H1 (cell line): Measurements from ENCODE around the gene TMEM140. TPM values are rescaled to one million over a fixed set of nuclear protein-coding genes. Genes with fewer than 3 reads are reported as not detected.

Experiments used
- CTCF ChIA-PET: fragments of 300-600 bp; sonication (Branson Sonifier 250); formaldehyde crosslinking; loops from one replicate; lab custom pipeline; 2021; ENCODE audit not compliant: partially characterized antibody; lab: Charles Lee
- POLR2A ChIA-PET: fragments of 300-600 bp; sonication (Branson Sonifier 250); formaldehyde crosslinking; loops from one replicate; lab custom pipeline; 2021; ENCODE audit warnings: inconsistent platforms; ENCODE audit not compliant: partially characterized antibody; lab: Charles Lee
- DNase-seq, 2 experiments: peaks; one replicate each; pipeline versions ENCODE4 v3.0.0 to v3.0.0-alpha.2; 2010 to 2022; ENCODE audit warnings: low spot score in 2 of 2, low read depth in 1 of 2, mixed read lengths in 1 of 2
- FAIRE-seq: peaks from 2 replicates; lab custom pipeline; 2011; peaks lifted over from hg19 to GRCh38; lab: Jason Lieb, UNC
- H2AFZ ChIP-seq: 2 replicates; pipeline ENCODE4 v1.8.1; 2012; ENCODE audit warnings: low read length, inconsistent platforms
- H2AK5ac ChIP-seq: 2 replicates; pipeline ENCODE4 v1.6.1; 2013; ENCODE audit warnings: low read depth, low read length
- H2BK120ac ChIP-seq: replicated peaks from 2 replicates; pipeline ENCODE3; 2013; ENCODE audit warnings: low read depth, low read length, inconsistent platforms
- H2BK12ac ChIP-seq: 2 replicates; pipeline ENCODE4 v1.6.1; 2013; ENCODE audit warnings: low read depth, low read length
- H2BK15ac ChIP-seq: 2 replicates; pipeline ENCODE4 v1.6.1; 2013; ENCODE audit warnings: low read length
- H2BK20ac ChIP-seq: 2 replicates; pipeline ENCODE4 v1.6.1; 2013; ENCODE audit warnings: low read length
- H2BK5ac ChIP-seq: 2 replicates; pipeline ENCODE4 v1.6.1; 2013; ENCODE audit warnings: low read depth, low read length
- H3K14ac ChIP-seq: 2 replicates; pipeline ENCODE4 v1.6.1; 2013; ENCODE audit warnings: inconsistent platforms; ENCODE audit not compliant: insufficient read length
- H3K18ac ChIP-seq: 2 replicates; pipeline ENCODE4 v1.6.1; 2013; ENCODE audit warnings: low read length; ENCODE audit errors: extremely low read depth
- H3K23ac ChIP-seq: 2 replicates; pipeline ENCODE4 v1.6.1; 2013; ENCODE audit warnings: inconsistent platforms; ENCODE audit not compliant: insufficient read length
- H3K23me2 ChIP-seq: 2 replicates; pipeline ENCODE4 v1.6.1; 2013; ENCODE audit warnings: low read depth, low read length
- H3K27ac ChIP-seq: 2 replicates; pipeline ENCODE4 v1.6.1; 2011; ENCODE audit warnings: low read depth, low read length, inconsistent platforms
- H3K27me3 ChIP-seq, 4 experiments: replicated peaks in 1 of 4; 1 replicate in 1 of 4; 2 replicates in 3 of 4; pipeline versions ENCODE4 v1.6.1 to v1.8.1; 2011 to 2013; ENCODE audit warnings: low read length in 3 of 4, mild to moderate bottlenecking in 3 of 4, inconsistent platforms in 2 of 4, mixed read lengths in 2 of 4, moderate library complexity in 1 of 4; ENCODE audit not compliant: control insufficient read depth in 3 of 4, insufficient read depth in 3 of 4; ENCODE audit errors: extremely low read depth in 1 of 4
- H3K36me3 ChIP-seq, 4 experiments: 2 replicates each; pipeline versions ENCODE4 v1.6.1 to v1.8.1; 2011 to 2013; ENCODE audit warnings: mild to moderate bottlenecking in 4 of 4, low read length in 3 of 4, moderate library complexity in 2 of 4, control low read depth in 1 of 4, inconsistent platforms in 1 of 4; ENCODE audit not compliant: insufficient read depth in 4 of 4, control insufficient read depth in 2 of 4
- H3K4ac ChIP-seq: replicated peaks from 2 replicates; pipeline ENCODE3; 2013; ENCODE audit warnings: low read length, low read depth, mixed read lengths, inconsistent platforms; ENCODE audit not compliant: insufficient read length
- H3K4me1 ChIP-seq, 4 experiments: replicated peaks in 1 of 4; 1 replicate in 1 of 4; 2 replicates in 3 of 4; pipeline versions ENCODE4 v1.6.1 to v1.8.1; 2011 to 2013; ENCODE audit warnings: low read length in 3 of 4, inconsistent platforms in 2 of 4, mixed read lengths in 1 of 4; ENCODE audit not compliant: insufficient read depth in 4 of 4, control insufficient read depth in 3 of 4
- H3K4me2 ChIP-seq, 2 experiments: 2 replicates each; pipeline versions ENCODE4 v1.6.1 to v1.8.1; 2011 to 2013; ENCODE audit warnings: low read depth in 2 of 2, low read length in 2 of 2, control low read depth in 1 of 2, inconsistent platforms in 1 of 2, mild to moderate bottlenecking in 1 of 2; ENCODE audit not compliant: insufficient read depth in 1 of 2
- H3K4me3 ChIP-seq, 4 experiments: fragments of 200-600, 300-600 bp in 1 of 4; sonication (generic), shearing (Covaris generic), sonication (Bioruptor Twin) in 1 of 4; 2 replicates each; pipeline versions ENCODE4 v1.5.1 to v1.8.1; 2011 to 2016; ENCODE audit warnings: low read length in 4 of 4, low read depth in 3 of 4, control low read depth in 2 of 4, inconsistent platforms in 2 of 4, mild to moderate bottlenecking in 2 of 4, mixed read lengths in 1 of 4, moderate library complexity in 1 of 4; ENCODE audit not compliant: insufficient read depth in 2 of 4; ENCODE audit errors: extremely low read depth in 1 of 4
- H3K56ac ChIP-seq: replicated peaks from 2 replicates; pipeline ENCODE3; 2013; ENCODE audit warnings: low read depth, mild to moderate bottlenecking, mixed read lengths, low read length, inconsistent platforms; ENCODE audit not compliant: insufficient read length
- H3K79me1 ChIP-seq: 2 replicates; pipeline ENCODE4 v1.6.1; 2013; ENCODE audit warnings: low read depth, low read length, control low read depth
- H3K79me2 ChIP-seq, 2 experiments: 2 replicates each; pipeline versions ENCODE4 v1.6.1 to v1.8.1; 2012 to 2013; ENCODE audit warnings: low read length in 2 of 2, mild to moderate bottlenecking in 2 of 2, inconsistent platforms in 1 of 2; ENCODE audit not compliant: insufficient read depth in 2 of 2, control insufficient read depth in 1 of 2
- H3K9ac ChIP-seq, 4 experiments: replicated peaks in 1 of 4; 1 replicate in 1 of 4; 2 replicates in 3 of 4; pipeline versions ENCODE4 v1.6.1 to v1.8.1; 2011 to 2013; ENCODE audit warnings: low read depth in 3 of 4, low read length in 3 of 4, control low read depth in 2 of 4, mild to moderate bottlenecking in 2 of 4, moderate library complexity in 2 of 4, inconsistent platforms in 1 of 4; ENCODE audit errors: extremely low read depth in 1 of 4
- H3K9me3 ChIP-seq, 2 experiments: 2 replicates each; pipeline versions ENCODE4 v1.6.1 to v1.8.1; 2012 to 2013; ENCODE audit warnings: mild to moderate bottlenecking in 2 of 2, moderate library complexity in 2 of 2, control low read depth in 1 of 2, inconsistent platforms in 1 of 2, low read depth in 1 of 2, low read length in 1 of 2, mixed read lengths in 1 of 2; ENCODE audit not compliant: insufficient read depth in 2 of 2
- H4K20me1 ChIP-seq, 2 experiments: replicated peaks in 1 of 2; 2 replicates each; pipeline versions ENCODE3 to v1.8.1; 2011 to 2013; ENCODE audit warnings: inconsistent platforms in 2 of 2, low read length in 2 of 2, mild to moderate bottlenecking in 1 of 2; ENCODE audit not compliant: insufficient read depth in 2 of 2, control insufficient read depth in 1 of 2
- H4K5ac ChIP-seq: 2 replicates; pipeline ENCODE4 v1.6.1; 2013; ENCODE audit warnings: low read length, low read depth, mixed read lengths, inconsistent platforms; ENCODE audit not compliant: insufficient read length
- H4K8ac ChIP-seq: 2 replicates; pipeline ENCODE4 v1.8.0; 2013; ENCODE audit warnings: mild to moderate bottlenecking, moderate library complexity, low read length, inconsistent platforms; ENCODE audit not compliant: insufficient read depth; ENCODE audit errors: extremely low read depth
- H4K91ac ChIP-seq: replicated peaks from 2 replicates; pipeline ENCODE3; 2013; ENCODE audit warnings: low read length, mixed read lengths, inconsistent platforms; ENCODE audit not compliant: insufficient read length
- CBX8 ChIP-seq: fragments of 300-800, 300-1000 bp; sonication (generic); IDR thresholded peaks from 2 replicates; pipeline ENCODE4 v1.7.1; 2016; ENCODE audit warnings: low read depth, low read length, borderline replicate concordance
- NRF1 ChIP-seq: IDR thresholded peaks from 2 replicates; pipeline ENCODE4 v1.6.1; 2011; ENCODE audit warnings: mild to moderate bottlenecking, low read depth, low read length, improper control_type of control experiment
- POU5F1 ChIP-seq: IDR thresholded peaks from 2 replicates; pipeline ENCODE4 v1.6.1; 2011; ENCODE audit warnings: low read depth, mild to moderate bottlenecking, low read length, moderate library complexity
- RFX5 ChIP-seq: IDR thresholded peaks from 2 replicates; pipeline ENCODE4 v1.6.1; 2011; ENCODE audit warnings: low read depth, low read length, improper control_type of control experiment, borderline replicate concordance
- SIRT6 ChIP-seq: IDR thresholded peaks from one replicate; pipeline ENCODE4 v1.7.1; 2012; ENCODE audit warnings: low read length, inconsistent platforms
- TAF1 ChIP-seq: IDR thresholded peaks from 2 replicates; pipeline ENCODE4 v1.6.1; 2011; ENCODE audit warnings: mild to moderate bottlenecking, low read depth, low read length
- TEAD4 ChIP-seq: IDR thresholded peaks from 2 replicates; pipeline ENCODE4 v1.6.1; 2012; ENCODE audit warnings: low read depth, low read length, inconsistent platforms, mixed read lengths
- WGBS, 2 experiments: shearing (Covaris generic) in 1 of 2; methylation state at CpG; one replicate each; pipeline versions ENCODE4 v1.1.6 to v1.1.7; 2013 to 2015; ENCODE audit warnings: low lambda C conversion rate in 2 of 2, mixed read lengths in 2 of 2, inconsistent platforms in 1 of 2, low coverage in 1 of 2, missing lambda C conversion rate in 1 of 2; ENCODE audit not compliant: insufficient replicate concordance in 2 of 2, insufficient coverage in 1 of 2, insufficient read length in 1 of 2; ENCODE audit errors: extremely low coverage in 1 of 2, missing lambda C conversion rate in 1 of 2; 5-methylcytosine and 5-hydroxymethylcytosine counted together
- polyA plus RNA-seq, 7 experiments: library from polyadenylated mRNA; depleted of rRNA in 3 of 7; stranded (reverse) in 5 of 7; unstranded in 2 of 7; fragments of >200 nt in 5 of 7; fragments of 200-250 nt in 2 of 7; gene quantifications; 1 replicate in 5 of 7; 2 replicates in 1 of 7; 4 replicates in 1 of 7; pipeline versions ENCODE4 v1.2.1 to v1.2.3, GENCODE V29; 2011 to 2013; ENCODE audit warnings: missing spikeins in 2 of 7, mixed read lengths in 2 of 7
- total RNA-seq: library from RNA; stranded (reverse); fragmentation: NEBNext Ultra II Directional; extraction: Animal tissue kit (Norgen Biotek cat#: 25700); gene quantifications from 2 replicates; pipeline ENCODE4 v1.2.1, GENCODE V29; 2021
- TF ChIP-seq, protein P1 (sequence below): IDR thresholded peaks from 2 replicates; pipeline ENCODE4 v1.6.1; 2012; ENCODE audit warnings: inconsistent platforms

Gene TMEM140
- total and polyA plus RNA-seq, 2 of the 8 experiments (the other 6 are each of a cell fraction or from before 2014, with no cell fraction given) = not detected

DNA sequence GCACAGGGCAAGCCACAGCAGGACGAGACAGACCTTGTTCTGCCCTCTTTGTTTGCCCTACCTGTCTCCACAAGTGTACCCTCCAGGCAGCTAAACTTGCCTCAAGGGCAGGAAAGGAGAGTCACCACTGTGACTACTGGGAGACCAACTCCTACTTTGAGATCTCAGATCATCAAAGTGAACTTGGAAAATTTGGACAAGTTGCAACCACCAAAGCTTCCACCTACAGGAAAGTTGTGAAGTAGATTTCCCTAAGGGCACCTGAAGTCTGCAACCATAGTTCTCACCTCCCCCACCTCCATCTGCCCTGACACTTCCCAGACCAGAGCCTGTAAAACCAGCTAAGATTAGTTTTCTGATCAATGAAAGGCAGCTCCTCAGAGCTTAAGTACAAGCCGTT, 66.0 kb downstream of the TMEM140 start:
- Histone ChIP-seq H3K4me2 (no peak overlapping the region), H3K23ac (no peak overlapping the region), H3K56ac (no peak overlapping the region), H3K79me2 (no peaks in the 10 kb centered on the region), H3K27ac (no peak overlapping the region), H3K18ac (no peak overlapping the region), H4K8ac (no peak overlapping the region), H2BK15ac (no peak overlapping the region), H4K91ac (no peak overlapping the region), H3K27me3 (peaks cover 0 to 8% (median 3%) of the 10 kb centered on the region in 4 experiments; a peak in 5 of 7 replicates), H3K9ac (no peak overlapping the region), H3K4me1 (no peaks in the 10 kb centered on the region; a peak in 2 of 7 replicates), H3K23me2 (peaks cover 8% of the 10 kb centered on the region), H3K9me3 (no peaks in the 10 kb centered on the region), H4K5ac (no peak overlapping the region), H3K4ac (no peak overlapping the region), H3K14ac (no peak overlapping the region), H2BK20ac (no peak overlapping the region), H2BK120ac (no peak overlapping the region), H3K79me1 (no peaks in the 10 kb centered on the region), H3K4me3 (no peak overlapping the region), H2AFZ (0 out of 2 replicates have a peak overlapping the region, but pooled peaks have one; percentile 25), H2BK12ac (no peak overlapping the region), H3K36me3 (no peaks in the 10 kb centered on the region), H4K20me1 (no peaks in the 10 kb centered on the region), H2BK5ac (no peak overlapping the region), H2AK5ac (no peak overlapping the region)
- ChIA-PET POLR2A (interaction anchor here (1.3 kb wide), 1 partner anchor 148 kb away, joined by 3 read pairs; no protein-coding TSS in a partner anchor), CTCF (interaction anchor here (0.6 to 1.5 kb wide), 2 partner anchors 19 to 497 kb away, joined by 3 to 5 read pairs; no protein-coding TSS in a partner anchor)
- DNase-seq = no peak
- no peak for FAIRE-seq
- WGBS, 2 experiments = 91% methylated on average over 2 of the region's 2 CpGs; no CpG with 5 or more reads in 1 of the 2 experiments
- no peak for TF ChIP-seq TAF1
- no peak for TF ChIP-seq RFX5
- no peak for TF ChIP-seq TEAD4
- TF ChIP-seq CBX8 = no peak
- TF ChIP-seq, protein P1, sequence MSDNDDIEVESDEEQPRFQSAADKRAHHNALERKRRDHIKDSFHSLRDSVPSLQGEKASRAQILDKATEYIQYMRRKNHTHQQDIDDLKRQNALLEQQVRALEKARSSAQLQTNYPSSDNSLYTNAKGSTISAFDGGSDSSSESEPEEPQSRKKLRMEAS = no peak
- TF ChIP-seq SIRT6 = no peak
- no peak for TF ChIP-seq NRF1
- TF ChIP-seq POU5F1 = no peak
